ENCODE measurements around the gene TIGD1.

TIGD1 gene

GRCh38 chr2:232577841-232578240 is 27.5 kb upstream of the TIGD1 start:
- TF ChIP-seq GATA2 (IDR thresholded peaks at IDR 0.05; ENCODE audit: low read depth, low read length) (no peak), GATA3 (IDR thresholded peaks at IDR 0.05; ENCODE audit: low read depth, low read length) (no peak)

- TF ChIP-seq GATA3 (IDR thresholded peaks at IDR 0.05; ENCODE audit: low read depth, low read length) (no peak), GATA2 (IDR thresholded peaks at IDR 0.05; ENCODE audit: low read depth, low read length) (no peak)
These were observed 26.6 kb upstream of the TIGD1 start for GRCh38 chr2:232576995-232577394.

- no peak for TF ChIP-seq GATA2 (IDR thresholded peaks at IDR 0.05; ENCODE audit: low read depth, low read length)
- no peak for TF ChIP-seq GATA3 (IDR thresholded peaks at IDR 0.05; ENCODE audit: low read depth, low read length)
These were observed 25.0 kb upstream of the TIGD1 start for GRCh38 chr2:232575404-232575746.

- TF ChIP-seq GATA2 (IDR thresholded peaks at IDR 0.05; ENCODE audit: low read depth, low read length) (no peak), GATA3 (IDR thresholded peaks at IDR 0.05; ENCODE audit: low read depth, low read length) (no peak)
These were observed 24.5 kb upstream of the TIGD1 start for GRCh38 chr2:232574674-232575403.

GRCh38 chr2:232573771-232574435 is 23.5 kb upstream of the TIGD1 start:
- TF ChIP-seq GATA3 (IDR thresholded peaks at IDR 0.05; ENCODE audit: low read depth, low read length): no peak
- TF ChIP-seq GATA2 (IDR thresholded peaks at IDR 0.05; ENCODE audit: low read depth, low read length): no peak

GRCh38 chr2:232573042-232573441 is 22.7 kb upstream of the TIGD1 start:
- TF ChIP-seq GATA2 (IDR thresholded peaks at IDR 0.05; ENCODE audit: low read depth, low read length): no peak

GRCh38 chr2:232571026-232571474 is 20.7 kb upstream of the TIGD1 start:
- TF ChIP-seq GATA2 (IDR thresholded peaks at IDR 0.05; ENCODE audit: low read depth, low read length) (no peak), GATA3 (IDR thresholded peaks at IDR 0.05; ENCODE audit: low read depth, low read length) (no peak)

- TF ChIP-seq GATA2 (IDR thresholded peaks at IDR 0.05; ENCODE audit: low read depth, low read length) (no peak), GATA3 (IDR thresholded peaks at IDR 0.05; ENCODE audit: low read depth, low read length) (no peak)
These were observed 19.2 kb upstream of the TIGD1 start for GRCh38 chr2:232569541-232569940.

- TF ChIP-seq GATA2 (IDR thresholded peaks at IDR 0.05; ENCODE audit: low read depth, low read length) (no peak), GATA3 (IDR thresholded peaks at IDR 0.05; ENCODE audit: low read depth, low read length) (no peak)
These were observed 17.8 kb upstream of the TIGD1 start for GRCh38 chr2:232568161-232568560.

GRCh38 chr2:232567721-232568120 is 17.4 kb upstream of the TIGD1 start:
- no peak for TF ChIP-seq GATA3 (IDR thresholded peaks at IDR 0.05; ENCODE audit: low read depth, low read length)
- no peak for TF ChIP-seq GATA2 (IDR thresholded peaks at IDR 0.05; ENCODE audit: low read depth, low read length)

- TF ChIP-seq GATA2 (IDR thresholded peaks at IDR 0.05; ENCODE audit: low read depth, low read length): no peak
- TF ChIP-seq GATA3 (IDR thresholded peaks at IDR 0.05; ENCODE audit: low read depth, low read length): no peak
These were observed 13.2 kb upstream of the TIGD1 start for GRCh38 chr2:232563580-232563979.

GRCh38 chr2:232562515-232563151 is 12.3 kb upstream of the TIGD1 start:
- TF ChIP-seq GATA2 (IDR thresholded peaks at IDR 0.05; ENCODE audit: low read depth, low read length): no peak
- no peak for TF ChIP-seq GATA3 (IDR thresholded peaks at IDR 0.05; ENCODE audit: low read depth, low read length)

GRCh38 chr2:232556426-232556825 is 6.1 kb upstream of the TIGD1 start:
- TF ChIP-seq GATA2 (IDR thresholded peaks at IDR 0.05; ENCODE audit: low read depth, low read length) (no peak), GATA3 (IDR thresholded peaks at IDR 0.05; ENCODE audit: low read depth, low read length) (no peak)

- TF ChIP-seq GATA2 (IDR thresholded peaks at IDR 0.05; ENCODE audit: low read depth, low read length): no peak
- no peak for TF ChIP-seq GATA3 (IDR thresholded peaks at IDR 0.05; ENCODE audit: low read depth, low read length)
These were observed 1.4 kb upstream of the TIGD1 start for GRCh38 chr2:232551776-232552175.

- TF ChIP-seq GATA3 (IDR thresholded peaks at IDR 0.05; ENCODE audit: low read depth, low read length): no peak
- no peak for TF ChIP-seq GATA2 (IDR thresholded peaks at IDR 0.05; ENCODE audit: low read depth, low read length)
These were observed 887 bp upstream of the TIGD1 start for GRCh38 chr2:232551250-232551638.
